ENCODE results near the gene CEBPA.

- TF ChIP-seq CTCF (conservative IDR thresholded peaks at IDR 0.05) (no peak), ZFX (IDR thresholded peaks at IDR 0.05) (no peak)
Observed at GRCh38 chr19:33310606-33311325, 8.4 kb upstream of the CEBPA start.

Data from C4-2B (cell line).